Loucy (cell line): Measurements from ENCODE around the gene NPR3.

Experiments
- H2AFZ ChIP-seq: fragments of 200-600 bp; sonication (generic); 2 replicates; pipeline ENCODE4 v1.6.0; 2016; ENCODE audit warnings: antibody characterized with exemption, mild to moderate bottlenecking, low read length, moderate library complexity
- H3F3A ChIP-seq: fragments of 200-600 bp; 2 replicates; pipeline ENCODE4 v1.6.0; 2016; ENCODE audit warnings: antibody characterized with exemption, low read depth, mild to moderate bottlenecking
- H3K27me3 ChIP-seq: fragments of 200-600 bp; sonication (generic); 2 replicates; pipeline ENCODE4 v1.6.1; 2014; ENCODE audit warnings: low read length, mild to moderate bottlenecking; ENCODE audit not compliant: insufficient read depth, poor library complexity, severe bottlenecking
- H3K36me3 ChIP-seq: fragments of 200-600 bp; sonication (generic); 2 replicates; pipeline ENCODE4 v1.6.1; 2016; ENCODE audit warnings: low read length; ENCODE audit not compliant: insufficient read depth
- H3K4me1 ChIP-seq: fragments of 200-600 bp; sonication (generic); 2 replicates; pipeline ENCODE4 v1.5.1; 2014; ENCODE audit warnings: low read length, mild to moderate bottlenecking; ENCODE audit not compliant: insufficient read depth, poor library complexity, severe bottlenecking
- H3K4me2 ChIP-seq: fragments of 200-600 bp; sonication (generic); 2 replicates; pipeline ENCODE4 v1.6.0; 2014; ENCODE audit warnings: antibody characterized with exemption, low read length, low read depth, mild to moderate bottlenecking; ENCODE audit not compliant: poor library complexity, severe bottlenecking
- H3K4me3 ChIP-seq: fragments of 200-600 bp; sonication (generic); 2 replicates; pipeline ENCODE4 v1.5.1; 2014; ENCODE audit warnings: low read length, mild to moderate bottlenecking, mixed read lengths; ENCODE audit not compliant: poor library complexity, severe bottlenecking
- H3K79me2 ChIP-seq: fragments of 200-600 bp; sonication (generic); 2 replicates; pipeline ENCODE4 v1.6.1; 2014; ENCODE audit warnings: low read length; ENCODE audit not compliant: insufficient read depth
- H3K9ac ChIP-seq: fragments of 200-600 bp; sonication (generic); 2 replicates; pipeline ENCODE4 v1.6.0; 2014; ENCODE audit warnings: mild to moderate bottlenecking, low read depth, low read length, moderate library complexity; ENCODE audit not compliant: poor library complexity, severe bottlenecking
- H3K9me2 ChIP-seq: fragments of 200-600 bp; sonication (generic); replicated peaks from 2 replicates; pipeline ENCODE4 v1.6.1; 2016; ENCODE audit warnings: low read depth, low read length, mixed read lengths
- H3K9me3 ChIP-seq: fragments of 200-600 bp; sonication (generic); 2 replicates; pipeline ENCODE4 v1.6.1; 2014; ENCODE audit warnings: mild to moderate bottlenecking, antibody characterized with exemption, low read length, low read depth; ENCODE audit not compliant: insufficient read depth
- H4K20me1 ChIP-seq: fragments of 200-600 bp; sonication (generic); 2 replicates; pipeline ENCODE4 v1.6.0; 2014; ENCODE audit warnings: antibody characterized with exemption, low read length, mild to moderate bottlenecking; ENCODE audit not compliant: insufficient read depth, poor library complexity, severe bottlenecking
- EZH2phosphoT487 ChIP-seq: fragments of 200-600 bp; IDR thresholded peaks from 2 replicates; pipeline ENCODE4 v1.6.1; 2018; ENCODE audit warnings: antibody characterized with exemption, mild to moderate bottlenecking, moderate library complexity, borderline replicate concordance
- TF ChIP-seq, protein P1 (sequence below): fragments of 200-600 bp; sonication (generic); conservative IDR thresholded peaks from 2 replicates; pipeline ENCODE4 v1.5.1; 2014; ENCODE audit warnings: mild to moderate bottlenecking, antibody characterized with exemption, low read length

Gene NPR3

DNA sequence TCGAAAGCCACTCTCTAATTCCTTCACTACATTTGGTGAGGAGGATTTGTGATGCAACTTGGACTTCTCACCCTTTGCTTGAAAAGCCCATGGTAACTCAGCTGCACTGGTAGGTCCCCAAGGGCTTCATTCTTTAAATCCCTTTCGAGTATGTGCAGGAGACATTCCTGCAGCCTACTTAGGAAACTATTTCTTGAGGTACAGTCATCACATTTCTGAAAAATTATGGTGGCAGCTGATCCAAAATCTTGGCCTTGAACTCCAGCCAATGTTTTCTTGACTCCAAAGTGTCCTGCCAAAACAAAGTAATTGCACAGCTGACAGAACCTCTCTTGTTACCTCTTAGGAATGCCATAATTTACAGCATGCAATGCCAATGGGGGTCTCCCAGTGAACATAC, 99.7 kb downstream of the NPR3 start:
- H3K36me3 ChIP-seq: no peaks in the 10 kb centered on the region
- H3F3A ChIP-seq: no peaks in the 10 kb centered on the region
- no peaks in the 10 kb centered on the region for H3K9me3 ChIP-seq
- no peak overlapping the region for H3K9ac ChIP-seq
- no peaks in the 10 kb centered on the region for H3K27me3 ChIP-seq
- TF ChIP-seq EZH2phosphoT487: no peak
- TF ChIP-seq, protein P1, sequence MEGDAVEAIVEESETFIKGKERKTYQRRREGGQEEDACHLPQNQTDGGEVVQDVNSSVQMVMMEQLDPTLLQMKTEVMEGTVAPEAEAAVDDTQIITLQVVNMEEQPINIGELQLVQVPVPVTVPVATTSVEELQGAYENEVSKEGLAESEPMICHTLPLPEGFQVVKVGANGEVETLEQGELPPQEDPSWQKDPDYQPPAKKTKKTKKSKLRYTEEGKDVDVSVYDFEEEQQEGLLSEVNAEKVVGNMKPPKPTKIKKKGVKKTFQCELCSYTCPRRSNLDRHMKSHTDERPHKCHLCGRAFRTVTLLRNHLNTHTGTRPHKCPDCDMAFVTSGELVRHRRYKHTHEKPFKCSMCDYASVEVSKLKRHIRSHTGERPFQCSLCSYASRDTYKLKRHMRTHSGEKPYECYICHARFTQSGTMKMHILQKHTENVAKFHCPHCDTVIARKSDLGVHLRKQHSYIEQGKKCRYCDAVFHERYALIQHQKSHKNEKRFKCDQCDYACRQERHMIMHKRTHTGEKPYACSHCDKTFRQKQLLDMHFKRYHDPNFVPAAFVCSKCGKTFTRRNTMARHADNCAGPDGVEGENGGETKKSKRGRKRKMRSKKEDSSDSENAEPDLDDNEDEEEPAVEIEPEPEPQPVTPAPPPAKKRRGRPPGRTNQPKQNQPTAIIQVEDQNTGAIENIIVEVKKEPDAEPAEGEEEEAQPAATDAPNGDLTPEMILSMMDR: no peak
- no peaks in the 10 kb centered on the region for H3K9me2 ChIP-seq
- no peaks in the 10 kb centered on the region for H3K79me2 ChIP-seq
- no peak overlapping the region for H2AFZ ChIP-seq
- H4K20me1 ChIP-seq: no peaks in the 10 kb centered on the region
- H3K4me2 ChIP-seq: no peak overlapping the region
- no peak overlapping the region for H3K4me3 ChIP-seq
- H3K4me1 ChIP-seq: peaks cover 4% of the 10 kb centered on the region

DNA sequence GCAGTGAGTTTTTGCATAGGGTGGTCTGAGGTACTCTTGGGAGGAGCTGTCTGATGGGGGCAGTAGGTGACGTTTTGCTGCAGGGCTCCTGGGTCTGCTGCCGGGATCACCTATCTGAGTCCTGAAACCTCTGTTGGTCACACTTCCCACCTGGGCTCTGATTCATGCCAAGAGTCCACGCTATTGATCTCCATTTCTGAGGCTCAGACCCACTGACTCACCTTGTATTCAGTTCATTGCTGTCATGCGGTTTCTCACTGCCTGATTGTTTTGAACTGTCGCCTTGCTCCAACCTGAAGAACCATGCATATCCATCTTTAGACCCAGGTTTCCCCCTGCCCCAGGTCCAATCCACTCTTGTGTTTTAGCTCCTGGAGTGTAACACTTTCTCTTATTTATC, 101.3 kb downstream of the NPR3 start:
- Histone ChIP-seq H3K9ac (no peak overlapping the region), H3K4me1 (peaks cover 4% of the 10 kb centered on the region), H3K36me3 (no peaks in the 10 kb centered on the region), H3F3A (no peaks in the 10 kb centered on the region), H2AFZ (no peak overlapping the region), H3K9me2 (no peaks in the 10 kb centered on the region), H4K20me1 (no peaks in the 10 kb centered on the region), H3K9me3 (no peaks in the 10 kb centered on the region), H3K4me3 (no peak overlapping the region), H3K4me2 (no peak overlapping the region), H3K27me3 (no peaks in the 10 kb centered on the region), H3K79me2 (no peaks in the 10 kb centered on the region)
- no peak for TF ChIP-seq EZH2phosphoT487
- TF ChIP-seq, protein P1: no peak

DNA sequence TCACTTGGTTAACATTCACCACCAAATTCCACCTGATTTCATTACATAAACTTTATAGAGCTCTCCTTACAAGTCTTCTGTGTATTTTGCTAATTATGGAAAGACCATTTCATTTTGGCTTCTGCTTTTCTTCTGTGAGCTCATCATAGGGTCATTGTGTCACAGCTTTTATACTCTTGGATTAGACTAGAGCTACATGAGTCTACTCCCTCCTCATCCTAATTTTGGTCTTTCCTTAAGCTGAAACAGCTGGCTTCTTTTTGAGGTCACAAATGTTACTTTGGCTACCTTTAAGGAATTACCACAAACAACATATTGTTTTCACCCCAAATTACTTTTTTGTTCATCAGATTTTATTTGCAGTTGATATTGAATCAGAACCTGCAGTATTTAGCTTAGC, 103.0 kb downstream of the NPR3 start:
- no peaks in the 10 kb centered on the region for H3K36me3 ChIP-seq
- no peak overlapping the region for H3K4me3 ChIP-seq
- no peaks in the 10 kb centered on the region for H3K9me3 ChIP-seq
- H3K79me2 ChIP-seq: no peaks in the 10 kb centered on the region
- H2AFZ ChIP-seq: no peak overlapping the region
- H3F3A ChIP-seq: no peaks in the 10 kb centered on the region
- H3K4me2 ChIP-seq: no peak overlapping the region
- peaks cover 4% of the 10 kb centered on the region for H3K4me1 ChIP-seq
- H3K9ac ChIP-seq: no peak overlapping the region
- H4K20me1 ChIP-seq: no peaks in the 10 kb centered on the region
- no peaks in the 10 kb centered on the region for H3K9me2 ChIP-seq
- no peaks in the 10 kb centered on the region for H3K27me3 ChIP-seq
- TF ChIP-seq EZH2phosphoT487: no peak
- TF ChIP-seq, protein P1: no peak
